Activated CD4-positive, alpha-beta T cell treated with anti-CD3 and anti-CD28 coated beads for 1 hour (primary cell): Measurements from ENCODE around the gene DPY30.
A peak's percentile ranks its signal among the peaks of the same experiment; 100 is the strongest.
"Not testable (repeated sequence)": the region's sequence is repeated elsewhere in the genome, so short reads cannot be mapped to it uniquely, and the experiment has no call there.

Experiments used
- DNase-seq: peaks from one replicate; pipeline ENCODE4 v3.0.0-alpha.2; 2020

DPY30 gene

DNA sequence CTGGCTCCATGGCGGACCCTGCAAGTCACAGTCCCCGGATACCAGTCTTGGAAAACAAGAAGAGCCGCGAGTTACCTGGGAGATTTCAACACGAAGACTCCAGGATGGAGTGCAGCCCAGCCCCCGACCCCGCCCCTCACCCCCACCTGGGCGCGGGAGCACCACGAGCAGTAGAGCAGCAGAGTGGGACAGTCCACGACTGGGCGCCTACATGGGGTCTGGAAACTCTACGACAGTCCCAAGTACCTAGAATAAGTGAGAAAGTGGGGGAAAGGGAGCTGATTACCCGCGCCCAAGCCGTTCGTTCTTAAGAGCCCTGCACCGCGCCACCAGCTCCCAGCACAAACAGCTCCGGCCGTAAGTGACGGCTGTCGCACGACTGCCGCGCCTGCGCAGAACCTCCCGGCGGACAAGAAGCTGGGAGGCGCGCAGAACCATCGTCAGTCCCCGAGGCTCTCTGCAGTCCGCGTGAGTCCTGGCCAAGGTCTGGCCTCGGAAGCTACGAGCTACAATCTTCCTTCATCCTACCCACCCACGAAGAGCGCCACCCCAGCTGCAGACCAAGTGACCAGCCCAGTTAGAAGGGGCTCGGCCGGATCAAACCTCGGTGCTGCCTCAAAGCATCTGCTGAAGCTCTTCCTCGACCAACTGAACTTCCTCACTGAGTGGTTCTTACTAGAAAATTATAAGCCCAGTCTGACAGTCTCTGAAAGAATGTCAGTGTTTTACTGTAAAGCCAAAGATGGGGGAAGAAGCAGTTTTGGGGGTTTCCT lies at the start of gene DPY30:
Gene DPY30, minus strand, starts transcription at position 359 of the 773 bp plus-strand sequence. Its CDS starts 349 bp downstream, at position 10.
- peak; percentile 82 for DNase-seq

DNA sequence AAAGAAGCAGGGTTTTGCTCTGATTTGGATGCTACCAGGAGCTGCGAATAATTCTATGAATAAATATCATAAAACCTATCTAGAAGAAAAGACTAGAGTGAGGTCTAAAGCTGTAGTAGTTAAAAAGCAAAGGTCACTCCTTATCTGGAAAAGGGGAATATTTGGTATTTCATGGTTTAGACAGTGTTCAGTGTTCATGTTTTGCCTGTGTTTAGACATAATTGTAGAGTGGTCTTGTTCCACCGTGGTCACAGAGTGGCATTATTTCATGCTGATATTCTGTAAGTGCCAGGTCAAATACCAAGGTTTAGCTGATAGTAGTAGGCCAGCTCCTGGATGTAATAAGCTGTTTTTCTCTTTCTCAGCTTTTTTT lies 34.5 kb upstream of the DPY30 start:
- no peak for DNase-seq

- no peak for DNase-seq
These were observed 27.9 kb upstream of the DPY30 start for GRCh38 chr2:32067549-32067948.

DNA sequence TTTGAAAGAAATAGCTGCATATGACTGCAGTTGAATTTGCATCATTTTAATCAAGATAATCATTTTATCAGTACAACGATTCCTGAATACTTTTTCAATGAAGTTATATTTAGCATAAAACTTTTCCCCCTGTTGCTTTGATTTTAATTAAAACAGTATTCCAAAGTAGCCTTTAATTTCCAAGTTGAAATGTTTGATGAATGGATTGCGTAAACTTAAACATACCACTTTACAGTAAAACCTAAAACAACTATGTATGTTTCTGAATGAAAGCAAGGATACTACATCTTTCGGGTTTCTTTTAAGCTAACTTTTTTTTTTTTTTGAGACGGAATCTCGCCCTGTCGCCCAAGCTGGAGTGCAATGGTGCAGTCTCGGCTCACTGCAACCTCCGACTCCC lies 25.1 kb upstream of the DPY30 start:
- no peak for DNase-seq

DNA sequence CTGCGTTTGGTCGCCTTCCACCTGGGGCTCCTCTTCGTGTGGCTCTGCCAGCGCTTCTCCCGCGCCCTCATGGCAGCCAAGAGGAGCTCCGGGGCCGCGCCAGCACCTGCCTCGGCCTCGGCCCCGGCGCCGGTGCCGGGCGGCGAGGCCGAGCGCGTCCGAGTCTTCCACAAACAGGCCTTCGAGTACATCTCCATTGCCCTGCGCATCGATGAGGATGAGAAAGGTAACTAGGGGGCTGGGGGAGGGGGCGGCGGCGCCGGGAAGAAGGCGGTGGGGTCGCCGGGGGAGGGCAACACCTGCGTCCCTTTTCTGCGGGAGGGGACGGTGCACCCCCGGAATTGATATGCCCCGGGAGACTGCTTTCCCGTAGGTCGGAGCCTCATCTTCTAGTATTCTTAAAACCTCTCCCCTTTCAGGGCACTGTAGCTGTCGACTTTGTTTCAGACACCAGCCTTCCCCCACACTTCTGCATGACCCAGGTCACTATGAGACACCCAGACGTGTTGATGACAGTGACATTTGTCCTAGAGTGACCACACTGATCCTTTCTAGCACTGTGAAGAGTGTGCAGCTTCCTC lies 24.5 kb upstream of the DPY30 start:
- DNase-seq: peak; percentile 9

DNA sequence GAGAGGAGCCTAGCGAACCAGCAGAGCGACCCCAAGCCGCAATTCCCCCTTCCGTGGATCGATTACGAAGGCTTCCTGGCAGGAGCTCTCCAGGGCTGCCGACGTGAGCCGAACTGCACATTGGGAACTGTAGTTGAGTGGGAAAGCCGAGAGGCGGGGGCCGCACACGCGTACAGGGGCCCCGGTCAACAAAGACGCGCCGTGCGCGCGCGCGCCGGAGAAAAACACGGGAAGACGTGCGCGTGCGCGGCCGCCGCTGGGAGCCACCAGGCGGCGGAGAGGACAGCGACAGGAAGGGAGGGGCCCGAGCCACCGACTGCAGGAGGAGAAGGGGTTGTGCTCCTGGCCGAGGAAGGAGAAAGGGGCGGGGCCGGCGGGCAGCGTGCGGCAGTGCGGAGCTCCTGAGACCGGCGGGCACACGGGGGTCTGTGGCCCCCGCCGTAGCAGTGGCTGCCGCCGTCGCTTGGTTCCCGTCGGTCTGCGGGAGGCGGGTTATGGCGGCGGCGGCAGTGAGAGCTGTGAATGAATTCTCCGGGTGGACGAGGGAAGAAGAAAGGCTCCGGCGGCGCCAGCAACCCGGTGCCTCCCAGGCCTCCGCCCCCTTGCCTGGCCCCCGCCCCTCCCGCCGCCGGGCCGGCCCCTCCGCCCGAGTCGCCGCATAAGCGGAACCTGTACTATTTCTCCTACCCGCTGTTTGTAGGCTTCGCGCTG lies 23.9 kb upstream of the DPY30 start, which contains the start of gene SPAST:
Gene SPAST, plus strand, starts transcription at position 247 of the 711 bp plus-strand sequence. Its CDS starts 276 bp downstream, at position 523.
- peak; percentile 93 for DNase-seq

- no peak for DNase-seq
These were observed 22.6 kb upstream of the DPY30 start for GRCh38 chr2:32061973-32062861.

- DNase-seq: no peak
These were observed 21.8 kb upstream of the DPY30 start for GRCh38 chr2:32061430-32061829.

GRCh38 chr2:32060266-32060665 lies 20.7 kb upstream of the DPY30 start:
- no peak for DNase-seq

GRCh38 chr2:32058130-32058529 lies 18.5 kb upstream of the DPY30 start:
- no peak for DNase-seq

- not testable (repeated sequence) for DNase-seq
These were observed 15.0 kb upstream of the DPY30 start for GRCh38 chr2:32054583-32054982.

DNA sequence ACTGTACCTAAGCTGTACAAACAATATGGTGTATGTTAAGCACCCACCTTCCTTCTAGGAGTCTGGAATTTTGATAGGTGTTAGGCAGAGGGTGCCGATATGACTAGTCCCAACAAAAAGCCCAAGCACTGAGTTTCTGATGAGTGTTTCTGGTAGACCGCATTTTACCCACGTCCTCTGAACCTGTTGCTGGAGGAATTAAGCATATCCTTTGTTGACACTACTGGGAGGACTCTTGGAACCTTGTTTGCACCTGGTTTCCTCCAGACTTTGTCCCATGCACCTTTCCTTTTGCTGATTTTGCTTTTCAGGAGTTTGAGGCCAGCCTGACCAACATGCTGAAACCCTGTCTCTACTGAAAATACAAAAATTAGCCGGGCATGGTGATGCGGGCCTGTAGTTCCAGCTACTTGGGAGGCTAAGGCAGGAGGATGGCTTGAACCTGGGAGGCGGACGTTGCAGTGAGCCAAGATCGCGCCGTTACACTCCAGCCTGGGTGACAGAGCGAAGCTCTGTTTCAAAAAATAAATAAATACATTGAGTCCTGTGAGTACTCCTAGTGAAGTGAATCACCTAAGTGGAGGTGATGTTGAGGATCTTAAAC lies 12.3 kb upstream of the DPY30 start:
- DNase-seq: no peak

DNA sequence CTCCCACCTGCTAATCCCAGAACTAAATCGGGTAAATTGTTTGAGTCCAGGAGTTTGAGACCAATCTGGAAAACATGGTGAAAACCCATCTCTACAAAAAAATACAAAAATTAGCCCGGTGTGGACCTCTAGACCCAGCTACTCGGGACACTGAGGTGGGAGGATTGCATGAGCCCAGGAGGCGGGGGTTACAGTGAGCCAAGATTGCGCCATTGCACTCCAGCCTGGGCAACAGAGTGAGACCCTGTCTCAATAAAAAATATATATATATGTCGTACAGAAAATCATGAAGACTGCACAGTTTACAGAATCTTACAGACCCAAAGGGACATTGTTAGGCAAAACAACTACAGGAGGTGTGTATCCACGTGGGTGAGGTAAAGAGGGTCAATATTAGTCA lies 4.0 kb upstream of the DPY30 start:
- no peak for DNase-seq

GRCh38 chr2:32034198-32034887 lies 5.3 kb downstream of the DPY30 start:
- not testable (repeated sequence) for DNase-seq

DNA sequence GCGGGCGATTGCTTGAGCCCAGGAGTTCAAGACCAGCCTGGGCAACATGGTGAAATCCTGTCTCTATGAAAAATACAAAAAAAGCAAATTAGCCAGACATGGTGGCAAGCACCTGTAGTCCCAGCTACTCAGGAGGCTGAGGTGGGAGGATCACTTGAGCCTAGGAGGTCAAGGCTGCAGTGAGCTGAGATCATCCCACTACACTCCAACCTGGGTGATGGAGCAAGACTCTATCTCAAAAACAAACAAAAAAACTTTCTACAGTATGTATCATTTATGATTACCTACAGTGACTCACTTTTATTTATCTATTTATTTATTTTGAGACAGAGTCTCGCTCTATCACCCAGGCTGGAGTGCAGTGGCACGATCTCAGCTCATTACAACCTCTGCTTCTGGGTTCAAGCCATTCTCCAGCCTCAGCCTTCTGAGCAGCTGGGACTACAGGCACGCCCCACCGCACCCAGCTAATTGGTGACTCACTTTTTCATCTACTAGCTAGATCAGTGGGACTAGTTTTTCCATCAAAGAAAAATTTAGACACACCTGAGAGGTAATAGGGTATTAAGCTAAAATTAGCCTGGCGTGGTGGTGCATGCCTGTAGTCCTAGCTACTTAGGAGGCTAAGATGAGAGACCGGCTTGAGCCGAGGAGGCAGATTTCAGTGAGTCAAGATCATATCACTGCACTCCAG lies 20.7 kb downstream of the DPY30 start:
- DNase-seq: not testable (repeated sequence)

DNA sequence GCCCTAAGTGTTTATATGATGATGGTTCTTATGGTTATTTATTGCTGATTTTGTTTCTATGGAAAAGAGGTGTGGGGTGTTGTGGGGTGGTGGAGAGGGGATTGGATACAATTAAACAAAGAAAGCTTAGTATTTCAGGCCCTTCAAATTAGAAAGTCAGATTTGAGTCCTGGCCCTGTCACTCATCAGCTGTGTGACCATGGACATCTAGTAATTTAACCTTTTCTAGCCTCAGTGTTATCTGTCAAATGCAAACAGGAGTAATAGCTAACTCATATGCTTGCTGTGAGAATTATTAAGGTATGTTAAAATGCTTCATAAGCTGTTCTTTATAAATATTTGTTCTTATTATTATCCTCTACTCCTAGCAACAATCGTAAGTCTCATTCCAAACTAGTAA lies 26.7 kb downstream of the DPY30 start:
- DNase-seq: no peak

- no peak for DNase-seq
These were observed 28.1 kb downstream of the DPY30 start for GRCh38 chr2:32011485-32011960.

GRCh38 chr2:32010670-32011484 lies 28.7 kb downstream of the DPY30 start, which contains the start of gene MEMO1:
Gene MEMO1 (minus strand): TSS chr2:32011008. CDS start chr2:32010247, 761 bp downstream.
- peak; percentile 82 for DNase-seq

GRCh38 chr2:32010280-32010669 lies 29.3 kb downstream of the DPY30 start:
- peak; percentile 57 for DNase-seq
